Measurements from ENCODE around the gene ZNF222.

The ZNF222 gene

GRCh38 chr19:44025217-44025936, at the start of gene ZNF222:
Gene ZNF222 (plus strand): TSS chr19:44025379. CDS start chr19:44025437, 58 bp downstream.
- peak in 55 of 58 donors; percentile 32 to 90 (median 75) for DNase-seq

- DNase-seq, result no peak
Measured at GRCh38 chr19:43976732-43977131, 48.4 kb upstream of the ZNF222 start.

GRCh38 chr19:43983544-43983911, 41.7 kb upstream of the ZNF222 start:
- DNase-seq, result no peak

GRCh38 chr19:43983912-43984686, 41.1 kb upstream of the ZNF222 start, which contains the start of gene ZNF155:
Gene ZNF155 (plus strand): TSS chr19:43984188. CDS start chr19:43988544, 4,356 bp downstream.
- peak in 57 of 58 donors; percentile 55 to 98 (median 91) for DNase-seq

GRCh38 chr19:43984687-43985000, 40.5 kb upstream of the ZNF222 start:
- DNase-seq, result peak in 1 of 58 donors; percentile 30

- peak in 2 of 58 donors; percentile 0 for DNase-seq
Measured at GRCh38 chr19:43997631-43998290, 27.4 kb upstream of the ZNF222 start.

- DNase-seq, result no peak
Measured at GRCh38 chr19:44002212-44002565, 23.0 kb upstream of the ZNF222 start.

GRCh38 chr19:44002566-44003460, 22.4 kb upstream of the ZNF222 start, which contains the start of gene ZNF230:
Gene ZNF230 (plus strand): TSS chr19:44002957. CDS start chr19:44007079, 4,122 bp downstream.
- peak in 57 of 58 donors; percentile 55 to 96 (median 89) for DNase-seq

- DNase-seq, result peak in 2 of 58 donors; percentile 0 to 1
Measured at GRCh38 chr19:44003461-44004009, 21.6 kb upstream of the ZNF222 start.

GRCh38 chr19:44005973-44006372, 19.2 kb upstream of the ZNF222 start:
- DNase-seq, result no peak

- no peak for DNase-seq
Measured at GRCh38 chr19:44007473-44007872, 17.7 kb upstream of the ZNF222 start.

GRCh38 chr19:44010468-44010867, 14.7 kb upstream of the ZNF222 start:
- no peak for DNase-seq

- DNase-seq, result no peak
Measured at GRCh38 chr19:44019498-44019897, 5.7 kb upstream of the ZNF222 start.

GRCh38 chr19:44021221-44021620, 4.0 kb upstream of the ZNF222 start:
- no peak for DNase-seq

- DNase-seq, result no peak
Measured at GRCh38 chr19:44024900-44025216, 321 bp upstream of the ZNF222 start.

- DNase-seq, result no peak
Measured at GRCh38 chr19:44026622-44027021, 1.4 kb downstream of the ZNF222 start.

GRCh38 chr19:44032001-44032610, 6.9 kb downstream of the ZNF222 start:
- no peak for DNase-seq

GRCh38 chr19:44042147-44042546, 17.0 kb downstream of the ZNF222 start:
- DNase-seq, result no peak

- peak in 21 of 58 donors; percentile 1 to 53 (median 27) for DNase-seq
Measured at GRCh38 chr19:44050740-44051649, 25.8 kb downstream of the ZNF222 start.

Measured in anterior cingulate cortex (tissue), 58 donors.